ENCODE results near the gene CDH16.

Gene CDH16

GRCh38 chr16:66944054-66944441 lies 25.4 kb upstream of the CDH16 start:
- no peak for DNase-seq
- Histone ChIP-seq H3K36me3 (replicated peaks) (peaks cover 25% of the 10 kb centered on the region), H3K27me3 (replicated peaks) (peaks cover 7% of the 10 kb centered on the region), H3K4me3 (ENCODE audit: low read depth, low read length) (no peak overlapping the region), H3K27ac (no peak overlapping the region)
- in situ Hi-C loops (cut with HindIII; ENCODE audit: low pct_ligation_motif_present, low sequenced_read_pairs) = no loop called here
- TF ChIP-seq CTCF (IDR thresholded peaks at IDR 0.05; ENCODE audit: low read depth, low read length, missing control alignments) = no peak

DNA sequence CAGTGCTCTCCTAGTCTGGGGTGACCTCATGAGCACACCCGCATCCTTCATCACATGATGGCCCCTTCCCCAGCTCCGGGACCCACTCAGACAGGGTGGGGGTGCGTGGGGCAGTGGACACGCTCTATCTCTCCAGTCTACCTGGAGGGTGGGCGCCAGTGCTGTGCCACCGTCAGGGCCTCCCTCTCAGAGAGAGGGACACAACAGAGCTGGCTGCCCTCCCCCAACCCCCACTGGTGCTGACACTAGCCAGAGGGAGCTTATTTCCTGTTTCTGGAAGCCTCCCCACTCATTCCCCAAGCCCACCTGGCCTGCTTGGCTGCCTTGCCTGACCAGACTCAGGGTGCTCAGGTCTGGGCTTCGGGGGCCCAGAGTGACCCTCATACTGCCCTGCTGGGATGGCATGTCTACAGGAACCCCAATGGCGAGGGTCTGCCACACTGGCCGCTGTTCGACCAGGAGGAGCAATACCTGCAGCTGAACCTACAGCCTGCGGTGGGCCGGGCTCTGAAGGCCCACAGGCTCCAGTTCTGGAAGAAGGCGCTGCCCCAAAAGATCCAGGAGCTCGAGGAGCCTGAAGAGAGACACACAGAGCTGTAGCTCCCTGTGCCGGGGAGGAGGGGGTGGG lies 24.9 kb upstream of the CDH16 start:
- peaks cover 5% of the 10 kb centered on the region for H3K27me3 ChIP-seq (replicated peaks)
- no peak for TF ChIP-seq CTCF (IDR thresholded peaks at IDR 0.05; ENCODE audit: low read depth, low read length, missing control alignments)
- H3K4me3 ChIP-seq (ENCODE audit: low read depth, low read length) = no peak overlapping the region
- no peak overlapping the region for H3K27ac ChIP-seq
- H3K36me3 ChIP-seq (replicated peaks) = peaks cover 25% of the 10 kb centered on the region
- in situ Hi-C loops (cut with HindIII; ENCODE audit: low pct_ligation_motif_present, low sequenced_read_pairs) = no loop called here
- DNase-seq = no peak

DNA sequence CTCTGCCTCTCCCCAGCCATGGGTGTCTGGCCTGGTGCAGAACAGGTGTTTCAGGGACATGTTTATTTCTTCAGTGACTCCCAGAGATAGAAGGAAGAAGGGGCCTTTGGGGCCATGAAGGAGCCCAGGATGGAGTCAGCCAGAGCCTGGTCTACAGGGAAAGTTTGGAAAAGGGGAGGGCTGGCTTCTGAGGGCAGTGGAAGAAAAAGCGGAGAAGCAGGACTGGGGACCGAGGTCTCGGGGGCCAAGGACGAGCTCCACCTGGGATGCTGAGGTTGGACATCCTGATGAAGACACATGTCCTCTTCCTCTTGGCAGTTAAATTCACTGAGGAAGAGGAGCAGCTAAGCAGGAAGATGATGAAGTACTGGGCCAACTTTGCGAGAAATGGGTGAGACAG lies 24.3 kb upstream of the CDH16 start:
- no peak for DNase-seq
- Histone ChIP-seq H3K4me3 (ENCODE audit: low read depth, low read length) (no peak overlapping the region), H3K27ac (no peak overlapping the region), H3K27me3 (replicated peaks) (no peaks in the 10 kb centered on the region), H3K36me3 (replicated peaks) (peaks cover 25% of the 10 kb centered on the region)
- TF ChIP-seq CTCF (IDR thresholded peaks at IDR 0.05; ENCODE audit: low read depth, low read length, missing control alignments) = no peak
- in situ Hi-C loops (cut with HindIII; ENCODE audit: low pct_ligation_motif_present, low sequenced_read_pairs) = no loop called here

- in situ Hi-C loops (cut with HindIII; ENCODE audit: low pct_ligation_motif_present, low sequenced_read_pairs) = no loop called here
- Histone ChIP-seq H3K36me3 (replicated peaks) (peaks cover 25% of the 10 kb centered on the region), H3K27me3 (replicated peaks) (no peaks in the 10 kb centered on the region), H3K27ac (no peak overlapping the region), H3K4me3 (ENCODE audit: low read depth, low read length) (no peak overlapping the region)
- DNase-seq = no peak
- no peak for TF ChIP-seq CTCF (IDR thresholded peaks at IDR 0.05; ENCODE audit: low read depth, low read length, missing control alignments)
Observed at GRCh38 chr16:66940236-66940635, 21.6 kb upstream of the CDH16 start.

- H3K4me3 ChIP-seq (ENCODE audit: low read depth, low read length) = no peak overlapping the region
- no peaks in the 10 kb centered on the region for H3K27me3 ChIP-seq (replicated peaks)
- no peak for TF ChIP-seq CTCF (IDR thresholded peaks at IDR 0.05; ENCODE audit: low read depth, low read length, missing control alignments)
- no peak for DNase-seq
- H3K36me3 ChIP-seq (replicated peaks) = peaks cover 25% of the 10 kb centered on the region
- in situ Hi-C loops (cut with HindIII; ENCODE audit: low pct_ligation_motif_present, low sequenced_read_pairs) = no loop called here
- H3K27ac ChIP-seq = no peak overlapping the region
Observed at GRCh38 chr16:66939366-66939765, 20.7 kb upstream of the CDH16 start.

- in situ Hi-C loops (cut with HindIII; ENCODE audit: low pct_ligation_motif_present, low sequenced_read_pairs) = no loop called here
- H3K27ac ChIP-seq = no peak overlapping the region
- no peak for DNase-seq
- H3K4me3 ChIP-seq (ENCODE audit: low read depth, low read length) = no peak overlapping the region
- no peaks in the 10 kb centered on the region for H3K27me3 ChIP-seq (replicated peaks)
- TF ChIP-seq CTCF (IDR thresholded peaks at IDR 0.05; ENCODE audit: low read depth, low read length, missing control alignments) = no peak
- H3K36me3 ChIP-seq (replicated peaks) = peaks cover 22% of the 10 kb centered on the region
Observed at GRCh38 chr16:66937725-66938337, 19.1 kb upstream of the CDH16 start.
